ENCODE data around the gene BTBD9.

GRCh38 chr6:38603496-38603895 lies 36.2 kb downstream of the BTBD9 start:
- TF ChIP-seq CTCF (IDR thresholded peaks at IDR 0.05 in 8 of 11, conservative IDR thresholded peaks at IDR 0.05 in 3 of 11) (no peak), POLR2AphosphoS5 (IDR thresholded peaks at IDR 0.05) (no peak), POLR2A (IDR thresholded peaks at IDR 0.05) (no peak)
